GM12892 (cell line): Measurements from ENCODE around the gene DNAH10.

Experiments
- POLR2A ChIP-seq: IDR thresholded peaks from 2 replicates; pipeline ENCODE4 v1.6.1; 2011; ENCODE audit warnings: low read depth, low read length, control low read depth
- POLR2AphosphoS5 ChIP-seq: IDR thresholded peaks from 2 replicates; pipeline ENCODE4 v1.6.1; 2011; ENCODE audit warnings: low read depth, low read length, control low read depth

GRCh38 chr12:123867141-123867540 lies 105.0 kb downstream of the DNAH10 start:
- TF ChIP-seq POLR2A (no peak), POLR2AphosphoS5 (no peak)
